HepG2 (cell line): ENCODE data around the gene RIPOR3. TPM values are rescaled to one million over a fixed set of nuclear protein-coding genes. Genes with fewer than 3 reads are reported as not detected.
A peak's percentile ranks its signal among the peaks of the same experiment; 100 is the strongest.

ENCODE experiments used
- AHDC1 ChIP-seq: sonication (generic); formaldehyde crosslinking; IDR thresholded peaks from 2 replicates; pipeline ENCODE4 v1.5.1; 2020; ENCODE audit warnings: mild to moderate bottlenecking, missing genetic modification reagents, borderline replicate concordance
- EEA1 ChIP-seq: sonication (generic); formaldehyde crosslinking; IDR thresholded peaks from 2 replicates; pipeline ENCODE4 v1.5.1; 2020; ENCODE audit warnings: mild to moderate bottlenecking, missing genetic modification reagents, borderline replicate concordance
- FLYWCH1 ChIP-seq: sonication (generic); formaldehyde crosslinking; IDR thresholded peaks from 2 replicates; pipeline ENCODE4 v1.8.1; 2023; ENCODE audit warnings: mild to moderate bottlenecking, missing genetic modification reagents
- GFI1 ChIP-seq: sonication (generic); formaldehyde crosslinking; IDR thresholded peaks from 2 replicates; pipeline ENCODE4 v1.5.0; 2020; ENCODE audit warnings: missing genetic modification reagents, mild to moderate bottlenecking, borderline replicate concordance
- KAT2B ChIP-seq: fragments of 150-350 bp; IDR thresholded peaks from 2 replicates; pipeline ENCODE4 v1.6.1; 2014; ENCODE audit warnings: low read depth, low read length, borderline replicate concordance
- KLF12 ChIP-seq: sonication (generic); formaldehyde crosslinking; IDR thresholded peaks from 2 replicates; pipeline ENCODE4 v1.4.0; 2020; ENCODE audit warnings: missing genetic modification reagents, borderline replicate concordance
- KLF13 ChIP-seq: sonication (generic); formaldehyde crosslinking; IDR thresholded peaks from 2 replicates; pipeline ENCODE4 v1.4.0; 2020; ENCODE audit warnings: mild to moderate bottlenecking, missing genetic modification reagents
- MED1 ChIP-seq: sonication (generic); formaldehyde crosslinking; IDR thresholded peaks from 2 replicates; pipeline ENCODE4 v1.4.0; 2020; ENCODE audit warnings: missing genetic modification reagents
- NFYB ChIP-seq: sonication (generic); formaldehyde crosslinking; IDR thresholded peaks from 2 replicates; pipeline ENCODE4 v1.4.0; 2020; ENCODE audit warnings: missing genetic modification reagents
- SRSF4 ChIP-seq: fragments of 200-400 bp; formaldehyde crosslinking; IDR thresholded peaks from one replicate; pipeline ENCODE4 v1.6.1; 2018; ENCODE audit warnings: mild to moderate bottlenecking, low read depth, low read length, moderate library complexity; ENCODE audit not compliant: poor library complexity, severe bottlenecking
- SSRP1 ChIP-seq: IDR thresholded peaks from 2 replicates; pipeline ENCODE4 v1.6.1; 2016; ENCODE audit warnings: control low read depth
- SYNCRIP ChIP-seq: fragments of 200-400 bp; formaldehyde crosslinking; IDR thresholded peaks from 2 replicates; pipeline ENCODE4 v1.6.1; 2018; ENCODE audit warnings: mild to moderate bottlenecking, low read depth, low read length; ENCODE audit not compliant: insufficient read depth
- TEF ChIP-seq: sonication (generic); formaldehyde crosslinking; IDR thresholded peaks from 2 replicates; pipeline ENCODE4 v1.5.0; 2020; ENCODE audit warnings: missing genetic modification reagents
- THAP11 ChIP-seq: IDR thresholded peaks from 2 replicates; pipeline ENCODE4 v1.6.1; 2016; ENCODE audit warnings: missing biosample characterization, missing genetic modification reagents
- TIGD3 ChIP-seq: sonication (generic); formaldehyde crosslinking; IDR thresholded peaks from 2 replicates; pipeline ENCODE4 v1.5.1; 2020; ENCODE audit warnings: mild to moderate bottlenecking, missing genetic modification reagents, borderline replicate concordance
- ZGPAT ChIP-seq: IDR thresholded peaks from 2 replicates; pipeline ENCODE4 v1.6.1; 2016; ENCODE audit warnings: mild to moderate bottlenecking
- ZMYM3 ChIP-seq: sonication (generic); formaldehyde crosslinking; IDR thresholded peaks from 2 replicates; pipeline ENCODE4 v1.5.1; 2020; ENCODE audit warnings: mild to moderate bottlenecking, missing genetic modification reagents
- ZNF432 ChIP-seq: sonication (generic); formaldehyde crosslinking; IDR thresholded peaks from 2 replicates; pipeline ENCODE4 v1.5.0; 2020; ENCODE audit warnings: missing genetic modification reagents, mild to moderate bottlenecking, borderline replicate concordance
- ZNF709 ChIP-seq: sonication (generic); formaldehyde crosslinking; IDR thresholded peaks from 2 replicates; pipeline ENCODE4 v1.5.0; 2020; ENCODE audit warnings: mild to moderate bottlenecking, missing genetic modification reagents
- polyA plus RNA-seq, 8 experiments: library from polyadenylated mRNA; depleted of rRNA in 3 of 8; stranded (reverse) in 7 of 8; unstranded in 1 of 8; fragments of >200 nt; fragmentation: Illumina TruSeq in 4 of 8; extraction: Trizol in 4 of 8; gene quantifications; 2 replicates each; pipeline versions ENCODE4 v1.2.1 to v1.2.3, GENCODE V29; 2011 to 2016; ENCODE audit warnings: low read depth in 4 of 8, missing spikeins in 1 of 8, mixed read lengths in 1 of 8; ENCODE audit not compliant: insufficient read depth in 1 of 8
- total RNA-seq, 5 experiments: library from RNA; depleted of rRNA; stranded (reverse); fragments of >200 nt; fragmentation: Illumina TruSeq; extraction: Trizol; gene quantifications; 2 replicates each; pipeline ENCODE4 v1.2.3, GENCODE V29; 2016; ENCODE audit warnings: low read depth in 1 of 5

The RIPOR3 gene
- total and polyA plus RNA-seq, 2 of the 13 experiments (the other 11 are each of a cell fraction or from before 2014, with no cell fraction given), result 0.18 TPM; not detected in 1

- no peak; the same call in 1 of the 2 replicates for TF ChIP-seq AHDC1 (CRISPR knock-in tag)
- TF ChIP-seq TEF, result no peak
- TF ChIP-seq SSRP1 (CRISPR knock-in tag), result no peak
- peak; percentile 95 for TF ChIP-seq MED1 (CRISPR knock-in tag)
- 0 out of 2 replicates have a peak, but pooled peaks have one; percentile 14 for TF ChIP-seq NFYB (CRISPR knock-in tag)
- TF ChIP-seq ZNF432 (CRISPR knock-in tag), result no peak
- no peak for TF ChIP-seq KLF13 (CRISPR knock-in tag)
- 0 out of 2 replicates have a peak, but pooled peaks have one; percentile 20 for TF ChIP-seq THAP11 (CRISPR knock-in tag)
- no peak for TF ChIP-seq KAT2B
- TF ChIP-seq EEA1 (CRISPR knock-in tag), result peak; percentile 36; the same call in 1 of the 2 replicates
- no peak for TF ChIP-seq SRSF4
- no peak for TF ChIP-seq FLYWCH1 (CRISPR knock-in tag)
- TF ChIP-seq SYNCRIP, result no peak
- TF ChIP-seq GFI1 (CRISPR knock-in tag), result peak; percentile 58
- no peak for TF ChIP-seq KLF12 (CRISPR knock-in tag)
- TF ChIP-seq ZNF709 (CRISPR knock-in tag), result no peak
- no peak for TF ChIP-seq TIGD3 (CRISPR knock-in tag)
- peak; percentile 94 for TF ChIP-seq ZMYM3 (CRISPR knock-in tag)
- peak; percentile 84 for TF ChIP-seq ZGPAT (CRISPR knock-in tag)
Observed at GRCh38 chr20:50675671-50676376, 15.5 kb downstream of the RIPOR3 start (continued).
